Measurements from ENCODE around the gene LCN1. TPM values are rescaled to one million over a fixed set of nuclear protein-coding genes. Genes with fewer than 3 reads are reported as not detected.

LCN1 gene
- not detected for total RNA-seq
- total RNA-seq (2013): not detected
- 0 reads per million in 29 experiments for total RNA-seq

DNA sequence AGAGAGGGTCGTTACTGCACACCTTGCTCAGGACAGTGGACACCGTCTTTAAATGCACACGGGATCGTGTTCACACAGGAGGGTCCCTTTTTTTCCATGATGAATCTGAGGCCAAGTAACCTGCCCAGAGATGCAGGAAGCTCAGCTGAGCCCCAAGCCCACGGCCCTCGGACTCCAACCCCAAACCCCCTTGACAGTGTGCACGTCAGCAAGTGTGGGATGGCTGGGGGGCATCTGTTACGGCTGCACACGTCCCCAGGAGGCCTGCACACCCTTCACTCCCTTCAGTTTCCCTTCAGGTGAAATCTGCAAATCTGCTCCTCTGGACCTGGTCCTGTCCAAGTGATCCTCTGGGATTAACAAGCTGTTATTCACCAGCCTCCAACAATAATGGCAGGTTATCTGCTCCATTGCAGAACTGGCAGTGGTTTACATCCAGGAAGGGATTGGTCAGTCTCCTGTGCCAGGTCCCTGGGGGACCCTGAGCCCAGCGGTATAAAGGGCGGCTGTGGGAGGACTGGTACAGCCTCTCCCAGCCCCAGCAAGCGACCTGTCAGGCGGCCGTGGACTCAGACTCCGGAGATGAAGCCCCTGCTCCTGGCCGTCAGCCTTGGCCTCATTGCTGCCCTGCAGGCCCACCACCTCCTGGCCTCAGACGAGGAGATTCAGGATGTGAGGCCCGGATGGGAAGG, at the start of gene LCN1:
TSS of gene LCN1 (plus strand) at position 525 of the 692 bp plus-strand sequence. CDS start at position 583, 58 bp downstream.
- ChIA-PET POLR2A (no interaction called here), CTCF (no interaction called here)
- Mint-ChIP-seq H3K4me3 (no peak within 1 kb of the TSS), H3K27me3 (peaks cover 11 to 23% of the 10 kb centered on the region in 2 donors), H3K9me3 (no peaks in the 10 kb centered on the region), H3K36me3 (no peaks in the 10 kb centered on the region), H3K4me1 (peaks cover 0 to 4% (median 0%) of the 10 kb centered on the region in 3 donors), H3K27ac (no peak within 1 kb of the TSS)
- Histone ChIP-seq H3K36me3 (ENCODE audit: control insufficient read depth in 2 of 2, extremely low read depth in 1 of 2, insufficient read depth in 1 of 2, low read length in 1 of 2) (no peaks in the 10 kb centered on the region), H3K27ac (ENCODE audit: low read length) (no peak within 1 kb of the TSS), H3K9me3 (no peaks in the 10 kb centered on the region), H3K27me3 (replicated peaks in 1 of 2; ENCODE audit: control insufficient read depth in 2 of 2, extremely low read depth in 1 of 2, insufficient read depth in 2 of 2, low read length in 1 of 2) (peaks cover 0 to 37% of the 10 kb centered on the region in 2 experiments), H3K4me1 (ENCODE audit: control insufficient read depth in 1 of 2, extremely low read depth in 1 of 2, insufficient read depth in 2 of 2, low read length in 2 of 2) (no peaks in the 10 kb centered on the region), H3K4me3 (ENCODE audit: control insufficient read depth in 1 of 2, extremely low read depth in 1 of 2, low read length in 1 of 2) (no peak within 1 kb of the TSS)
- WGBS (ENCODE audit: insufficient coverage): 91% methylated on average over 10 of the region's 18 CpGs
- peak in 1 of 35 experiments; percentile 11 for DNase-seq
- no peak for ATAC-seq (replicated peaks in 1 of 4)

- Histone ChIP-seq H3K4me1 (ENCODE audit: control insufficient read depth in 1 of 2, extremely low read depth in 1 of 2, insufficient read depth in 2 of 2, low read length in 2 of 2) (peaks cover 0 to 9% of the 10 kb centered on the region in 2 experiments), H3K27ac (ENCODE audit: low read length) (no peak overlapping the region), H3K36me3 (ENCODE audit: control insufficient read depth in 2 of 2, extremely low read depth in 1 of 2, insufficient read depth in 1 of 2, low read length in 1 of 2) (no peaks in the 10 kb centered on the region), H3K27me3 (replicated peaks in 1 of 2; ENCODE audit: control insufficient read depth in 2 of 2, extremely low read depth in 1 of 2, insufficient read depth in 2 of 2, low read length in 1 of 2) (peaks cover 0 to 53% of the 10 kb centered on the region in 2 experiments), H3K9me3 (no peaks in the 10 kb centered on the region), H3K4me3 (ENCODE audit: control insufficient read depth in 1 of 2, extremely low read depth in 1 of 2, low read length in 1 of 2) (no peak overlapping the region)
- no peaks in the 10 kb centered on the region for H3K9me3 Mint-ChIP-seq
- no peak for DNase-seq
- no peak overlapping the region for H3K4me3 Mint-ChIP-seq
- no peak overlapping the region for H3K27ac Mint-ChIP-seq
- no peak for ATAC-seq (replicated peaks in 1 of 4)
- WGBS (ENCODE audit: insufficient coverage): 84% methylated on average over 16 of the region's 23 CpGs
- peaks cover 5 to 20% (median 6%) of the 10 kb centered on the region in 3 donors for H3K4me1 Mint-ChIP-seq
- POLR2A ChIA-PET: no interaction called here
- H3K27me3 Mint-ChIP-seq: peaks cover 28 to 47% of the 10 kb centered on the region in 2 donors
- CTCF ChIA-PET: interaction anchor here in 1 of 2 donors (0.7 kb wide), 1 partner anchor 1916 kb away, joined by 4 read pairs; no protein-coding TSS in a partner anchor
- no peaks in the 10 kb centered on the region for H3K36me3 Mint-ChIP-seq
Measured at GRCh38 chr9:135471791-135472640, 49.2 kb upstream of the LCN1 start.

DNA sequence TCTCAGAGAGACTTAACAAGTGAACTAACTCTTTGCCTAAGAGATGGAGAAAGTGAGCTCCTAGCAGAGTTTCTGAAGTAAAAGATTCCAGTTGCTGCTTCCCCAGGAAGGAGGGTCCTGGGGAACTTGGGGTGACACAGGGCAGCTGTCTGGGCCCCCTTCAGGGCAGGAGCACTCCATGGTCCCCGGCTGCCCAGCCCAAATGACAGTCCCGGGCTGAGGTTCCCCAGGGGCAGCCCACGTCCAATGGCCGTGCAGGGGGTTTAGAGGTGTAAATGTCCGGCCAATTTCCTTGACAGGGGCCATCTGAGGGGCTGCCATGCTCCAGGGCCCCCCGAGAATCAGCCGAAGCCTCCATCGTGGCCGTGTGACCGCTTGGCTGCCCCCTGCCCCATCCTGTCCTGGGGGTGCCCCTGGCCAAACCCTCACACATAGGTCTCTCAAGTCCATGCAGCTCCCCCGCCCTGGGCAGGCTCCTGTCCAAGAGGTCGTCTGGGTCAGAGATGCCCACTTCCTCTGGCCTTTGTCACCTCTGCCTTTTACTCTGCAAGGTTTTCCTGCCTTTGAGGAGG, 47.2 kb upstream of the LCN1 start:
- no peak for DNase-seq
- no peak for ATAC-seq (replicated peaks in 1 of 4)
- ChIA-PET CTCF (no interaction called here), POLR2A (no interaction called here)
- Histone ChIP-seq H3K9me3 (no peaks in the 10 kb centered on the region), H3K36me3 (ENCODE audit: control insufficient read depth in 2 of 2, extremely low read depth in 1 of 2, insufficient read depth in 1 of 2, low read length in 1 of 2) (no peaks in the 10 kb centered on the region), H3K27me3 (replicated peaks in 1 of 2; ENCODE audit: control insufficient read depth in 2 of 2, extremely low read depth in 1 of 2, insufficient read depth in 2 of 2, low read length in 1 of 2) (peaks cover 0 to 64% of the 10 kb centered on the region in 2 experiments), H3K4me3 (ENCODE audit: control insufficient read depth in 1 of 2, extremely low read depth in 1 of 2, low read length in 1 of 2) (no peak overlapping the region), H3K27ac (ENCODE audit: low read length) (no peak overlapping the region), H3K4me1 (ENCODE audit: control insufficient read depth in 1 of 2, extremely low read depth in 1 of 2, insufficient read depth in 2 of 2, low read length in 2 of 2) (peaks cover 0 to 4% of the 10 kb centered on the region in 2 experiments)
- H3K36me3 Mint-ChIP-seq: no peaks in the 10 kb centered on the region
- peaks cover 8 to 17% (median 8%) of the 10 kb centered on the region in 3 donors for H3K4me1 Mint-ChIP-seq
- no peaks in the 10 kb centered on the region for H3K9me3 Mint-ChIP-seq
- H3K27me3 Mint-ChIP-seq: peaks cover 38 to 46% of the 10 kb centered on the region in 2 donors
- H3K27ac Mint-ChIP-seq: no peak overlapping the region
- WGBS (ENCODE audit: insufficient coverage): 71% methylated on average over 11 of the region's 12 CpGs
- H3K4me3 Mint-ChIP-seq: no peak overlapping the region

GRCh38 chr9:135474915-135475314, 46.3 kb upstream of the LCN1 start:
- POLR2A ChIA-PET: no interaction called here
- DNase-seq (no peak), ATAC-seq (replicated peaks in 1 of 4) (no peak)
- H3K27me3 ChIP-seq (replicated peaks in 1 of 2; ENCODE audit: control insufficient read depth in 2 of 2, extremely low read depth in 1 of 2, insufficient read depth in 2 of 2, low read length in 1 of 2): peaks cover 0 to 59% of the 10 kb centered on the region in 2 experiments
- H3K36me3 ChIP-seq (ENCODE audit: control insufficient read depth in 2 of 2, extremely low read depth in 1 of 2, insufficient read depth in 1 of 2, low read length in 1 of 2): no peaks in the 10 kb centered on the region
- H3K4me3 ChIP-seq (ENCODE audit: control insufficient read depth in 1 of 2, extremely low read depth in 1 of 2, low read length in 1 of 2): no peak overlapping the region
- Mint-ChIP-seq H3K36me3 (no peaks in the 10 kb centered on the region), H3K4me3 (no peak overlapping the region), H3K4me1 (peaks cover 6 to 14% (median 6%) of the 10 kb centered on the region in 3 donors), H3K9me3 (no peaks in the 10 kb centered on the region), H3K27ac (no peak overlapping the region), H3K27me3 (peaks cover 34 to 44% of the 10 kb centered on the region in 2 donors)
- no peaks in the 10 kb centered on the region for H3K9me3 ChIP-seq
- H3K4me1 ChIP-seq (ENCODE audit: control insufficient read depth in 1 of 2, extremely low read depth in 1 of 2, insufficient read depth in 2 of 2, low read length in 2 of 2): peaks cover 0 to 4% of the 10 kb centered on the region in 2 experiments
- 8% methylated on average over 8 of the region's 12 CpGs for WGBS (ENCODE audit: insufficient coverage)
- CTCF ChIA-PET: interaction anchor here in 1 of 2 donors (0.7 kb wide), 1 partner anchor 1037 kb away, joined by 5 read pairs; no protein-coding TSS in a partner anchor
- no peak overlapping the region for H3K27ac ChIP-seq (ENCODE audit: low read length)

GRCh38 chr9:135476561-135477355, 44.5 kb upstream of the LCN1 start:
- peaks cover 0 to 15% of the 10 kb centered on the region in 2 experiments for H3K4me1 ChIP-seq (ENCODE audit: control insufficient read depth in 1 of 2, extremely low read depth in 1 of 2, insufficient read depth in 2 of 2, low read length in 2 of 2)
- no peaks in the 10 kb centered on the region for H3K9me3 ChIP-seq
- POLR2A ChIA-PET: no interaction called here
- H3K27me3 Mint-ChIP-seq: peaks cover 29 to 41% of the 10 kb centered on the region in 2 donors
- H3K36me3 Mint-ChIP-seq: no peaks in the 10 kb centered on the region
- no peak overlapping the region for H3K27ac ChIP-seq (ENCODE audit: low read length)
- no peak overlapping the region for H3K4me3 ChIP-seq (ENCODE audit: control insufficient read depth in 1 of 2, extremely low read depth in 1 of 2, low read length in 1 of 2)
- ATAC-seq (replicated peaks in 1 of 4) (no peak), DNase-seq (no peak)
- H3K9me3 Mint-ChIP-seq: no peaks in the 10 kb centered on the region
- CTCF ChIA-PET: no interaction called here
- no peaks in the 10 kb centered on the region for H3K36me3 ChIP-seq (ENCODE audit: control insufficient read depth in 2 of 2, extremely low read depth in 1 of 2, insufficient read depth in 1 of 2, low read length in 1 of 2)
- WGBS (ENCODE audit: insufficient coverage): 80% methylated on average over 7 of the region's 10 CpGs
- peaks cover 6 to 11% (median 8%) of the 10 kb centered on the region in 3 donors for H3K4me1 Mint-ChIP-seq
- H3K4me3 Mint-ChIP-seq: no peak overlapping the region
- H3K27me3 ChIP-seq (replicated peaks in 1 of 2; ENCODE audit: control insufficient read depth in 2 of 2, extremely low read depth in 1 of 2, insufficient read depth in 2 of 2, low read length in 1 of 2): peaks cover 0 to 64% of the 10 kb centered on the region in 2 experiments
- H3K27ac Mint-ChIP-seq: no peak overlapping the region
